HL-60/S4 treated with retinoic acid at 250 ng/mL for 4 days and 3 days (cell line): ENCODE data around the gene SHC3.

Source experiments
- in situ Hi-C: fragments of 300-500 bp; cut with MboI; formaldehyde crosslinking; loops from 2 replicates; pipeline ENCODE4 v1.7.0; 2022; ENCODE audit warnings: low sequenced_read_pairs

Gene SHC3

DNA sequence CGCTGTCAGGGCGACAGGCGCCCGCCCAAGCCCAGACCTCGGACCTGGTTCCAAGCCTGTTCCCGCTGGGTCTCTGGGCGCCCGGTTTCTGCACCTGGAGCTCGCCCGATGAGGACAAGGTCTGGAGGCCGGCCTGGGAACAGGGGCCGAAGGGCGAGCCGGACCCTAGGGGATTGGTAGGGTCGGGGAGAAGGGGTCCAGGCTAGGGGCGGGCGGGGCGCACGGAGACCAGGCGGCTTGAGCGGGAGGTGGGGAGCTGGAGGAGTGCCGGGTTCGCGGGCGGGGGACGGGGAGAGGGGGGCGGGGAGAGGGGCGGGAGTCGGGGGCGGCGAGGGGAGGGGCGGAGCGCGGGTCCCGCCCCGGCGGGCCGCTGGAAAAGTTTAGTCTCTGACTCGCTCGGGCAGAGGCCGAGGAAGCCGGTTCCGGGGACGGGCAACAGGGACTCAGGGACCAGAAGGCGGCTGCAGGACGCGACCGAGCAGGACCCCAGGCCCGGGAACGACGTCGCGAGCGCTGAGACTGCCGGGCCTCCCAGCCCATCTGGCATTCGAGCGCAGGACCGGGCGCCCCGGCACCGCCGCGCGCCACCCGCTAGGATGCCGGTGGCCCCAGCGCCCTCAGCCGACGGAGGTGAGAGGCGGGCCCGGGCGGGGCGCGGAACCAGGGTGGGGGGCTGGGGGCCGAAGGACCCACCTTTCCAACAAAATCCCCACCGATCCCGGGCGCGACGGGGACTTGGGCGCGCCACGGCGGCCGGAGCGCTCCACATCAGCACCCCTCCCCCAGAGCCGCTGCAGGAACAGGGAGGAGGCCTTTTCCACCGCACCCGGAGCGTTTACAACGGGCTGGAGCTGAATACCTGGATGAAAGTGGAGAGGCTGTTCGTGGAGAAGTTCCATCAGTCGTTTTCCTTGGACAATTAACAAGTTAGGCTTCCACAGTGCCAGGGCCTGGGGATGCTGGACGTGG is 187.3 kb downstream of the SHC3 start, which contains the start of gene S1PR3:
S1PR3 (plus strand) TSS at position 403 of the 969 bp plus-strand sequence. CDS start 9,733 bp downstream, outside the sequence.
- in situ Hi-C loops = no loop called here

DNA sequence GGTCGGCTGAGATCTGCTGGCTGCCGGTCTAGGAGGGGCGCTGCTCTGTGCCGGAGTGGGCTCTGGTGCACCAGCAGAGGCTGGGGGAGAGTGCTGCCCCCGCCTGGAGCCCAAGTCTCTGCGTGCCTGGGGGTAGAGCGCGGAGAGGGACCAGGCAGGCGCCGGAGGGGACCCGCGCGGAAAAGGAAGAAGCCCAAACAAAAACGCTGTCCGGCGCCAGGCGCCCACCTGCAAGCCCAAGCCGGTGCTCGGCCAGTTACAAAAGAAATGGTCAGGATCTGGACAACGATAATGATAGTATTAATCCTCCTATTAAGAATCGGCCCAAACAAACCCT is 187.9 kb downstream of the SHC3 start:
- in situ Hi-C loops = no loop called here

DNA sequence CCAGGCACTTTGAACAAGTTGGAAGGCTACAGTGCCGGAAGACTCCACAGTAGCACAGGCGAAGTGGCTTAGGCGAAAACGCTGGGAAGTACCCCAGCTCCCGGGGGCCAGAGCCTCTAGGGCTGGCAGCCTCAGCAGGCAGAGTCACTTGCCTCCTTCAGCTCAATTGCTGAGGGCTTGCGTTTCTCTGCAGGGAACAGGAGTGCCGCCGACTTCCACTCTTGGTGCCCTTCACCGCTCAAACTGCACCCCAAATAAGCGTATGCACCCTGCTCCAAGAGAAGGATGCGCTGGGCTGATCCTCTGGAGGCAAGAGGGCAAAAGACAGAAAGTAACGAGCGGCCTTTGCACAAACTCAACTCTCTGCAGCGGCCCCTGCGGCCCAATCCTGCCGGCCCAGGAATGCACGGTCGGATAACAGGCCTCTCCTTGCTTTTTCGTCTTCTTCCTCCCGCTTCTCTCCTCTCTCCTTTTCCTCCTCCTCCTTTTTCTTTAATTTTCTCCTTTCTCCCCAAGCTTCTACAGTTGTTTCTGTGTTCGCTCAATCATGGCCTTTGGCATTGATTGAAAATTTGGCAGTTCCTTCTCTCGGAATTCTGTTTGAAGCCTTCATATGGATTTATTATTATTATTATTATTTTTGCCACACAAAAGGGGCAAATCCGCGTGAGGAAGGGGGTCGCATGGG is 188.4 kb downstream of the SHC3 start:
- in situ Hi-C loops = no loop called here

DNA sequence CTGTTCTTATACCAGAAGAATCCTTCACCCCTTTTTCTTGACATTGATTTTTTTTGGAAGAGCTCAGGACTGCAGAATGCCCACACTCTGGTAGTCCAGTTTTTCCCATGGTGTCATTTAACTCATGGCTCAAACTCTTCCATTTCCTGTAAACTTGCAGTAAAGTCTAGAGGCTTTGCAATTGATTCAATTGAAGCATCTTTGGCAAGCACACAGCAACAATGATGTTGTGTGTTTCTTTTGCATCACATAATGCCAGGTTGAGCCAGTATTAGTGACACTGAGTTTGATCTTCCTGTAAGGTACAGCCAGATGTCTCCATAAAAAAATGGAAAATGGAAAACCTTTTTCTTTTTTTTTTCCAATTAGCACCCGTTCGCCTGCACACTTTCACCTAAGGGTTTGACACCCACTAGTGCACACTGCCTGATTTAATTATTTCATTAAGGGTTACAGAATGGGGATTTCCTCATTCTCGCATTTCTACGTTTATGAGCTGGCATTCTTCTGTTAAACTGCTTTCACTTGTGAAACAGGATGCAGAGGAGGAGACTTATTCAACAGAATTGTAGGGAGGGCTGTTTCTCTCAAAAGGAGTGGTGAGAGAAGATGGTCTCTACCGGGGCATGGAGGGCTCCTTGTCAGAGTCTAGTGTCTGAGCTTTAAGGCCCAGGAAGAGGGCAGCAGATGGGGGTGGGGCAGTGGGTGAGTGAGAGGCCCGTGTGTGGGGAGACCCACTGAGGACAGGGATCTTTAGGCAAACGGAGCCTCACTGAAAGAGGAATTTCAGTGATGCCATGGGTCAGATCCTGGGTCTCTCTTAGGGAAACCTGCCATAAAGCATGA is 189.6 kb downstream of the SHC3 start:
- in situ Hi-C loops = no loop called here

DNA sequence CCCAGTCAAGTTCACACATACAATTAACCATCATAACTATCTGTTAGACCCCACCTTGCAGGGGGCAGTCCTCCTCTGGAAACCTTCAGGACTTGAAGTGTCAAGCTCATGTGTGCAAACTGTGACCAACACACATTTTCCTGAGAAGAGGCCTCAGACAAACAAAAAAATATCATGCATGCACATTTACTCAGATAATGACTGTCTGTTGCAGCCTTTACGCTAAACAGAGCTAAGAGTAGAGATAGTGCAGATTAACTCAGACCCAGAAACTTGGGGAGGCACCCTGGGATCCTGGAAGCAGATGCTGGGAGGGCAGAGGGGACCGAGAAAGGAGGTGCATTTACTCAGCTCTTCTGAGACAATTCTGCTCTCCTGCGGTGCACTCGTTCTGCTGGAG is 191.0 kb downstream of the SHC3 start:
- in situ Hi-C loops = no loop called here

GRCh38 chr9:88986776-88987175 is 191.8 kb downstream of the SHC3 start:
- in situ Hi-C loops = no loop called here

DNA sequence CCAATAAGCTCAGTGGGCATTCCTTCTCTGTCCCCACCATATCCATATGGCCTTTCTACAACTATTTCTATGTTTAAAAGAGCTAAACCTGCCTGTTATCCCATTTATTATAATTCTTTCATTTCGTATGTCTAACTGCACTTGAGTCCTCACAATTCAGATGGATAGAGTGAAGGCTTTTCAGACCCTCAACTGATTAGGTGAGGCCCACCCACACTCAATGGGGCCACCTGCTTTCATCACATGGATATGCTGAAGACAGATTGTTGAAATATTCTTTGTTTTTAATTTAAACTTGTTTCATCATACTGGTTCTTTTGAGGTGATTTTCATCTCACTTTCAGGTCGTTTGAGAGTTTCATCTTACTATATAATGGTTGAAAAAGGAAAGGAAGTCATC is 193.0 kb downstream of the SHC3 start:
- in situ Hi-C loops = no loop called here

- in situ Hi-C loops = no loop called here
Observed at GRCh38 chr9:88984543-88984883, 194.1 kb downstream of the SHC3 start.

GRCh38 chr9:88983865-88984542 is 194.6 kb downstream of the SHC3 start:
- in situ Hi-C loops = no loop called here

- in situ Hi-C loops = no loop called here
Observed at GRCh38 chr9:88980740-88981203, 197.8 kb downstream of the SHC3 start.

DNA sequence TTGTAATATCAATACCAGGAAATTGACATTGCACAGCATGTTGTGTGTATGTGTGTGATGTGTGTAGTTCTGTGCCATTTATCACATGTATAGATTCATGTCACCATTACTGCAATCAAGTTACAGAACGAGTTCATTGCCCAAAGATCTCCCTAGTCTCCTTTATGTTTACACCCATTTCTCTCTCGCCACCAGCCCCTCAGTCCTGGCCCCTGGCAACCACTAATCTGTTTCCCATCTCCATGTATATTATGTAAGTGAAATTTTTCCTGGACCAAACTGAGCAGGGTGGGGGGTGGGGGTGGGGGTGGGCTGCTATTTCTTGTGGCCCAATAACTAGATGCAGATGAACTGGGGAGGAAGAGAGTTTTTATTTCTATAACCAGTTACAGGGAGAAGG is 198.8 kb downstream of the SHC3 start:
- in situ Hi-C loops = no loop called here

DNA sequence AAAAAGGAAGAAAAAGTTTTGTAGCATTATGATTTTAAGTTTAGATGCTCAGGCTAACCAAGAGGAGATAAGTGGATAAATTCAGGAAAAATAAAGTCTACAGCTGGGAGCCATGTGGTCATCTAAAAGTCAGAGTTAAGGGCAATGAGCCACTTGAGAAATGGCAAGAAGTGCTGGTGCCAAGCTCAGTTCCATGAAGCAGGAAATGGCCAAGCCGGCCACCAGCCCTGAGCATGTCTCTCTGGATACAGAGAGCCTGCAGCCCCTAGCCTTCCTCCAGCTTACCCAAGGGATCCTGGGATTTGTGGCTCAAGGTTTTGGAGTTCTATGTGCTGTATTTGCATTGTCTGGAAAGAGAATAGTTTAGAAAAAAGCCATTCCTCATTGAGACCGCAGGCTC is 199.6 kb downstream of the SHC3 start:
- in situ Hi-C loops = no loop called here

GRCh38 chr9:88978034-88978433 is 200.6 kb downstream of the SHC3 start:
- in situ Hi-C loops = no loop called here

GRCh38 chr9:88976890-88977257 is 201.7 kb downstream of the SHC3 start:
- in situ Hi-C loops = no loop called here

GRCh38 chr9:88975966-88976889 is 202.4 kb downstream of the SHC3 start:
- in situ Hi-C loops = no loop called here

DNA sequence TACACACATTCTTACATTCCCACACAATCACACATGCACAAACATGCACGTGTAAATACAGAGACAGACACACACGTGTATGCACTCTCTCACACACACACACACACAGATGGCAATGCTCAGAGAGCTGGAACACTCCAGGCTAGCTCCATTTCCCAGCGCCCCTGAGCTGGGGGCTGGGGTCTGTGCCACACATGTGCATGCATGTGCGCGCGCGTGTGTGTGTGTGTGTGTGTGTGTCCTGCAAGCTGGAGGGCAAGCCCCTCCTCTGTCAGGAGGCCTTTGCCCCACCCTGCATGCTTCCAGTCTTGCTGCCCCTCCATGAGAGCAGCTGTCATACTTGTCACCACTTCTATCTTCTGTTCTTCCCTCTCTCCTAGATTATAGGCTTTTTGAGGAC is 204.0 kb downstream of the SHC3 start:
- in situ Hi-C loops = no loop called here

DNA sequence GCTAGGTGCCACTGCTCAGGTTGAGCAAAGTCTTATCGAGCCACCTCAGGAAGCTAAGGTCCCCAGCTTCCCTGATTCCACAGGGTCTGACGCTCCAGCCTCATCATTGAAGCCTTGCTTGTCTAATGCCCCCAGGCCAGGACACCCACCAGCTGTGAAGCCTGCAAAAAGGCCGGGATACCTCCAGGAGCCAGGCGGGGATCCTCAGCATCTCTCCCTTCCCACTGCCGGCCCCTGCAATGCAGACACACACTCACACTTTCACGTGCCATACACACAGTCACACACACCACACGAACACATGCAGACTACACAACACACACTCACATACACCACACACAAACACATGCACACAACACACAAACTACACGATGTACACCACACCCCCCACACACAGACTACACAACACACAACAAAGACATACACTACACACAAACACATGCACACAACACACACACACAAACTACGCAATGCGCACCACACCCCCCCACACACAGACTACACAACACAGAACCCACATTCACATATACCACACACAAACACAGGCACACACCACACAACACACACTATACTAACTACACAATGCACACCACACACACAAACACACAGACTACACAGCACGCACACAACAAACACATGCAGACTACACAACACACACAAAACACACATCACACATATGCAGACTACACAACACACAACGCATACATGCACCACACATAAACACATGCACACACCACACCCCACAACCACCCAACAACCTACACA is 205.2 kb downstream of the SHC3 start:
- in situ Hi-C loops = no loop called here

DNA sequence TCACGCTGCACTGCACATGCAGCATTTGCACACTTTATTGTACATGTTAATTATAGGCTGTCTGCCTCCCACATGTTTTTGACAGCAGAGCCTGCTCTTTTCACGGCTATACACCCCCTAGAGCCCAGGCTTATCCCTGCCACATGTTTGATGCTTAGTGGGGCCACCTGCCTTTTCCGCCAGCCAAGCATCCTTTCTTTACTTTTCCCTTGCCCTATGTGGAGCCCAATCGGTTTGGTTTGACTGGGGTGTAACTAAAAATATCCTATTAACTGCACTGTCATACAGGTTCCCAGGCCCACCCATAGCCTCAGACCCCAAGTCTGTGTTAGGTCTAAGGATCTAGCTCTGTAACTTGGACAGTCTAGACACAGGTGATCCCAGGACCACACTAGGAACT is 206.2 kb downstream of the SHC3 start:
- in situ Hi-C loops = no loop called here
